Psoas muscle (tissue), 8 donors: ENCODE data around the gene HTR6. TPM values are rescaled to one million over a fixed set of nuclear protein-coding genes. Genes with fewer than 3 reads are reported as not detected.
"Not testable (repeated sequence)": the region's sequence is repeated elsewhere in the genome, so short reads cannot be mapped to it uniquely, and the experiment has no call there.

Experiments
- ATAC-seq, 4 donors: fragments of 200-7000 bp; cut with Tn5 transposase; one replicate each; pipeline ENCODE4 v1.9.1; 2020; ENCODE audit warnings: moderate library complexity in 3 of 4, mild to moderate bottlenecking in 2 of 4
- DNase-seq, 2 donors: peaks; one replicate each; pipeline ENCODE4 v3.0.0-alpha.2; 2020
- H3K27ac ChIP-seq: fragments of 200-600 bp; one replicate; pipeline ENCODE4 v1.8.0; 2022
- H3K27me3 ChIP-seq, 3 donors: fragments of 200-600 bp in 1 of 3; one replicate each; pipeline versions ENCODE4 v1.6.1 to v1.8.0; 2013 to 2022; ENCODE audit warnings: low read length in 2 of 3, mild to moderate bottlenecking in 2 of 3, moderate library complexity in 1 of 3; ENCODE audit not compliant: insufficient read depth in 3 of 3
- H3K36me3 ChIP-seq, 2 donors: fragments of 200-600 bp in 1 of 2; one replicate each; pipeline versions ENCODE4 v1.6.1 to v1.8.0; 2013 to 2022; ENCODE audit warnings: low read depth in 1 of 2, mild to moderate bottlenecking in 1 of 2, moderate library complexity in 1 of 2; ENCODE audit not compliant: insufficient read depth in 1 of 2
- H3K4me1 ChIP-seq: fragments of 200-600 bp; one replicate; pipeline ENCODE4 v1.8.0; 2022
- H3K4me3 ChIP-seq: fragments of 200-600 bp; one replicate; pipeline ENCODE4 v1.8.0; 2022; ENCODE audit warnings: mild to moderate bottlenecking
- H3K9me3 ChIP-seq: fragments of 200-600 bp; one replicate; pipeline ENCODE4 v1.8.0; 2022
- WGBS, 3 donors: extraction: QIAGEN DNeasy Blood & Tissue Kit; methylation state at CpG; one replicate each; pipeline versions ENCODE4 v1.1.6 to v1.1.7; 2013; 5-methylcytosine and 5-hydroxymethylcytosine counted together
- intact Hi-C, 2 donors: fragments of 100-400 bp; cut with DNase I; formaldehyde crosslinking; loops; one replicate each; pipeline versions ENCODE4 v1.11.0 to v1.14.2; 2022
- polyA plus RNA-seq, 3 donors: library from polyadenylated mRNA; stranded (reverse); fragments of 200-250 nt; gene quantifications; one replicate each; pipeline ENCODE4 v1.2.3, GENCODE V29; 2013
- total RNA-seq, 4 donors: library from RNA; stranded (reverse); fragmentation: NEBNext Ultra II Directional in 2 of 4; extraction: Animal tissue kit (Norgen Biotek cat#: 25700) in 2 of 4; gene quantifications; one replicate each; pipeline versions ENCODE4 v1.2.1 to v1.2.4, GENCODE V29; 2021 to 2023
- TF ChIP-seq, protein P1 (sequence below): fragments of 200-600 bp; IDR thresholded peaks from one replicate; pipeline ENCODE4 v1.8.0; 2022; ENCODE audit warnings: antibody characterized with exemption
- donor health status: healthy with polysubstance abuse.
- donor health status: DM: no; HTN: no; CAD: no; lungs with moderate emphysema.
- donor health status: Bipolar disorder and iron deficiency.
- donor health status: healthy.
- donor health status: DM: yes; HTN: yes; CAD: no.
- donor health status: DM: no; HTN: no; CAD: no.
- donor health status: DM: no; HTN: no; CAD: no.
- donor health status: DM: yes; HTN: yes; CAD: no.

Gene HTR6
- total and polyA plus RNA-seq, 7 donors, result not detected

DNA sequence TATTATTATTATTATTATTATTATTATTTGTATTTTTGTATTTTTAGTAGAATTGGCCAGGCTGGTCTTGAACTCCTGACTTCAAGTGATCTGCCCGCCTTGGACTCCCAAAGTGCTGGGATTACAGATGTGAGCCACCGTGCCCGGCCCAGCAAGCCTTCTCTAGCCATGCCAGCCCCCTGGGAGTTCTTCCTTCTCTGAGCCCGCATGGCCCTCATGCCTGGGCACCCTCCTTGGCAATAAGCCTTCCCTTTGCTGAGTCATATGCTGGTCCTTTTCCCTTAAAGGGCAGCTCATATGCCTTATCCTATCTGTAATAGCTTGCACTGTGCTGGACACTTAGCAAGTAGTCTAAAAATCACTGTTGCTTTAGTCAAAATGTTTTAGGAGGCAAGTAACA is 29.0 kb upstream of the HTR6 start:
- TF ChIP-seq, protein P1, sequence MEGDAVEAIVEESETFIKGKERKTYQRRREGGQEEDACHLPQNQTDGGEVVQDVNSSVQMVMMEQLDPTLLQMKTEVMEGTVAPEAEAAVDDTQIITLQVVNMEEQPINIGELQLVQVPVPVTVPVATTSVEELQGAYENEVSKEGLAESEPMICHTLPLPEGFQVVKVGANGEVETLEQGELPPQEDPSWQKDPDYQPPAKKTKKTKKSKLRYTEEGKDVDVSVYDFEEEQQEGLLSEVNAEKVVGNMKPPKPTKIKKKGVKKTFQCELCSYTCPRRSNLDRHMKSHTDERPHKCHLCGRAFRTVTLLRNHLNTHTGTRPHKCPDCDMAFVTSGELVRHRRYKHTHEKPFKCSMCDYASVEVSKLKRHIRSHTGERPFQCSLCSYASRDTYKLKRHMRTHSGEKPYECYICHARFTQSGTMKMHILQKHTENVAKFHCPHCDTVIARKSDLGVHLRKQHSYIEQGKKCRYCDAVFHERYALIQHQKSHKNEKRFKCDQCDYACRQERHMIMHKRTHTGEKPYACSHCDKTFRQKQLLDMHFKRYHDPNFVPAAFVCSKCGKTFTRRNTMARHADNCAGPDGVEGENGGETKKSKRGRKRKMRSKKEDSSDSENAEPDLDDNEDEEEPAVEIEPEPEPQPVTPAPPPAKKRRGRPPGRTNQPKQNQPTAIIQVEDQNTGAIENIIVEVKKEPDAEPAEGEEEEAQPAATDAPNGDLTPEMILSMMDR, result no peak
- intact Hi-C loops, result no loop called here
- DNase-seq (no peak), ATAC-seq (peak; percentile 57 to 75 (median 66))
- 48 to 76% (median 60%) methylated on average over 4 of the region's 4 CpGs for WGBS, 3 donors
- H3K4me1 ChIP-seq, result no peaks in the 10 kb centered on the region
- no peaks in the 10 kb centered on the region for H3K36me3 ChIP-seq
- H3K9me3 ChIP-seq, result no peaks in the 10 kb centered on the region
- no peaks in the 10 kb centered on the region for H3K27me3 ChIP-seq
- no peak overlapping the region for H3K4me3 ChIP-seq
- H3K27ac ChIP-seq, result no peak overlapping the region

DNA sequence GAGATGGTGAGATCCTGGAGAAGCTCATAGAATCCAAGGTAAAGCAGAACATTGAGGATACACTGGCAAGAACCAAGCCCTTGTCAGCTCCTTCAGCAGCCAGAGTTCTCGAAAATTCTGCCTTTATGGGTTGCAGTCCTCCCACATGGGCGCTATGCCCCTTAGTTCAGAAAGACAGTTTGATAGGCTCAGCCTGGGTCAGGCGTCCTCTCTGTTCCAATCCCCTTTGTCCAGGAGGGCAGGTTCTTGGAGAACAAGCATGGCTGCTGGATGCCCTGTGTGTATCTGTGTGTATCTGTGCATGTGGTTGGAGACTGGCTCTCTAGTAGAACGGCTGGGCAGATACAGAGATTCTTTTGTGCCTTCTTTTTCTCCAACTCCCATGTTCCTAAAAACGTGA is 28.6 kb upstream of the HTR6 start:
- Histone ChIP-seq H3K4me1 (no peaks in the 10 kb centered on the region), H3K9me3 (no peaks in the 10 kb centered on the region), H3K36me3 (no peaks in the 10 kb centered on the region), H3K27ac (no peak overlapping the region), H3K4me3 (no peak overlapping the region), H3K27me3 (no peaks in the 10 kb centered on the region)
- TF ChIP-seq, protein P1, result no peak
- intact Hi-C loops, result no loop called here
- DNase-seq (no peak), ATAC-seq (no peak)
- WGBS, 3 donors, result 82 to 91% (median 87%) methylated on average over 5 of the region's 5 CpGs

DNA sequence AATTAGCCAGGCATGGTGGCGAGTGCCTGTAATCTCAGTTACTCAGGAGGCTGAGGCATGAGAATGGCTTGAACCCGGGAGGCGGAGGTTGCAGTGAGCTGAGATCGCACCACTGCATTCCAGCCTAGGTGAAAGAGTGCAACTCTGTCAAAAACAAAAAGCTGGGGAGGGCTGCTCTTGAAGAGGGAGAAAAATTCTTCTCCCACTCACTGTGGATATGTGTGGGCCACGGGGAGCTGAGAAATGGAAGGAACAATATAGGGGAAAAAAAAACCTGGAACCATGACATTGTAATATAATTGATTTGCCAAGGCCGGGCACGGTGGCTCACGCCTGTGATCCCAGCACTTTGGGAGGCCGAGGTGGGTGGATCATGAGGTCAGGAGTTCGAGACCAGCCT is 27.9 kb upstream of the HTR6 start:
- H3K4me1 ChIP-seq, H3K36me3 ChIP-seq, DNase-seq, H3K4me3 ChIP-seq, H3K27ac ChIP-seq, H3K27me3 ChIP-seq, ATAC-seq, H3K9me3 ChIP-seq, intact Hi-C loops: not testable (repeated sequence)
- 75 to 83% (median 82%) methylated on average over 10 of the region's 10 CpGs for WGBS, 3 donors

DNA sequence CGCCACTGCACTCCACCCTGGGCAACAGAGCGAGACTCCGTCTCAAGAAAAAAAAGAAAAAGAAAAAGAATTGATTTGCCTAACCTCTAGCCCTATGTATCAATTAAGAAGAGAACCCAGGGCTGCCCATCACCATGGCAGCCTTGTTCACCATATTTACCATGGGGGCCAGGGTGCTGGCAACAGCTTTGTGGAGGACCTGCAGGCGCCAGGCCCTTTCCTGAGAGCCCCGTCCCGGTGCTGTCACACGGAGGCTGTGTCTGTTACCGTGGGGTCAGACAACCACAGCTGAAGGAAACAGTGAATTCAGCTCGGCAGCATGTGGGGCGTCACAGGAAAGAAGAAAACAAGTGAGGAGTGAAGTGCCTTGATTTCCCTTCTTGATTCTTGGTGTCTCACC is 27.1 kb upstream of the HTR6 start:
- H3K4me3 ChIP-seq, result no peak overlapping the region
- no peak for DNase-seq
- WGBS, 3 donors, result 82 to 90% (median 85%) methylated on average over 7 to 10 of the region's 10 CpGs
- no peak for ATAC-seq
- no peaks in the 10 kb centered on the region for H3K36me3 ChIP-seq
- no peak overlapping the region for H3K27ac ChIP-seq
- no peaks in the 10 kb centered on the region for H3K4me1 ChIP-seq
- peaks cover 0 to 6% (median 0%) of the 10 kb centered on the region in 3 donors for H3K27me3 ChIP-seq
- intact Hi-C loops, result no loop called here
- no peaks in the 10 kb centered on the region for H3K9me3 ChIP-seq
- TF ChIP-seq, protein P1, result no peak

DNA sequence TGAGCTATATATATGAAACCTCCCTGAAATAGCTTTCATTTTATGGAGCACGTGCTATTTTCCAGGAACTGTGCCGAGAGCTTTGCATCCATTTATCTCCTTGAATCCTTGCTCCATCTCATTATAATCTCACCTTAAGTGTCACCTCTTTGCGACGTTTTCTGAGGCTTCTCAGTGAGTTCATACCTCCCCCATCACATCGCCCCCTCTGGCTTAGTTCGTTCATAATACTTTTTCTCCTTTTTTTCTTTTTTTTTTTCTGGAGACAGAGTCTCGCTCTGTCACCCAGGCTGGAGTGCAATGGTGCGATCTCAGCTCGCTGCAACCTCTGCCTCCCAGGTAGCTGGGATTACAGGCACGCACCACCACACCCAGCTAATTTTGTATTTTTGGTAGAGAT is 25.4 kb upstream of the HTR6 start:
- 73 to 83% (median 80%) methylated on average over 10 of the region's 10 CpGs for WGBS, 3 donors
- H3K27ac ChIP-seq, H3K36me3 ChIP-seq, H3K4me1 ChIP-seq, ATAC-seq, intact Hi-C loops, H3K27me3 ChIP-seq, H3K4me3 ChIP-seq, H3K9me3 ChIP-seq, DNase-seq: not testable (repeated sequence)

DNA sequence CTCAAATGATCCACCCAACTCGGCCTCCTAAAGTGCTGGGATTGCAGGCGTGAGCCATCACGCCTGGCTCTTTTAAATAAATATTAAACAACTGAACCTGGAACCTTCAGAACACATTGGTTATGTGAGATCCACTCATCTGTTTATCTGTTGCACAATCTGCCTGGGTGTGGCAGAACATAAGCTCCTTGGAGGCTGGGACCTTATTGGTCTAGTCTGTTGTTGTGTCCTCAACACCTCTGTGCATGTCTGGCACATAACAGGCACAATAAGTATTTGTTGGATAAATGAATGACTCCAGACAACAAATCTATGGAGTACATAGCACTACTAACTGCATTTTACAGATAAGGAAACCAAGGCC is 24.7 kb upstream of the HTR6 start:
- H3K4me3 ChIP-seq, result no peak overlapping the region
- H3K27ac ChIP-seq, result no peak overlapping the region
- no peaks in the 10 kb centered on the region for H3K36me3 ChIP-seq
- DNase-seq (no peak), ATAC-seq (peak in 2 of 4 donors; percentile 39 to 64)
- WGBS, 3 donors, result 89 to 92% (median 90%) methylated on average over 3 of the region's 3 CpGs
- no peaks in the 10 kb centered on the region for H3K9me3 ChIP-seq
- TF ChIP-seq, protein P1, result no peak
- intact Hi-C loops, result no loop called here
- H3K4me1 ChIP-seq, result peaks cover 4% of the 10 kb centered on the region
- H3K27me3 ChIP-seq, result peaks cover 0 to 12% (median 7%) of the 10 kb centered on the region in 3 donors
